ENCODE results near the gene LMNA. TPM values are rescaled to one million over a fixed set of nuclear protein-coding genes. Genes with fewer than 3 reads are reported as not detected.
A peak's percentile ranks its signal among the peaks of the same experiment; 100 is the strongest.

Gene LMNA
- total RNA-seq, 2 experiments from 2014 or later, result 6.5 to 14.3 TPM

DNA sequence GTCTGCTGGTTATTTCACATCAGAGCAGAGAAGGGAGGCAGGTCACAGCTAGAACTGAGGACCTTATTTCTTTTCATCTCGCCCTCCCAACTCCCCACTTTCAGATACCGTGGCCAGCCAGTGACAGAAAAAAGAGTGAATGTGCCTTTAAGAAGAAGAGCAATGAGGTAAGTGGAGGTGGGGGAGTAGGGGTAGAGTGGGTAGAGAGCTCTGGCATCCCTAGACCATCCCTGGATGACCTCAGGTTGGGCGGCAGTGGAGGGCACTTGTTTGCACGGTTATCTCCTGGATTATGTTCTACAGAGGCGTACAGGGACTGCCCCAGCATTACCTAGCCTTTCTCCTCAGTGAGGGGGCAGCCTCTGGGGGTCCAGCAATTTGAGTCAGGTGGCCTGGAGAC, 43.5 kb downstream of the LMNA start:
- H2AFZ ChIP-seq (ENCODE audit: low read length), result no peak overlapping the region
- no peaks in the 10 kb centered on the region for H4K20me1 ChIP-seq (ENCODE audit: insufficient read depth, low read length)
- BruUV-seq (replicated peaks), result TSS peak; percentile 51
- H3K27ac ChIP-seq (ENCODE audit: low read depth, low read length, poor library complexity, severe bottlenecking), result peak overlapping the region; percentile 95
- no peak for TF ChIP-seq EZH2phosphoT487 (IDR thresholded peaks at IDR 0.05; ENCODE audit: borderline replicate concordance, low read depth, low read length)
- TF ChIP-seq, protein P1, sequence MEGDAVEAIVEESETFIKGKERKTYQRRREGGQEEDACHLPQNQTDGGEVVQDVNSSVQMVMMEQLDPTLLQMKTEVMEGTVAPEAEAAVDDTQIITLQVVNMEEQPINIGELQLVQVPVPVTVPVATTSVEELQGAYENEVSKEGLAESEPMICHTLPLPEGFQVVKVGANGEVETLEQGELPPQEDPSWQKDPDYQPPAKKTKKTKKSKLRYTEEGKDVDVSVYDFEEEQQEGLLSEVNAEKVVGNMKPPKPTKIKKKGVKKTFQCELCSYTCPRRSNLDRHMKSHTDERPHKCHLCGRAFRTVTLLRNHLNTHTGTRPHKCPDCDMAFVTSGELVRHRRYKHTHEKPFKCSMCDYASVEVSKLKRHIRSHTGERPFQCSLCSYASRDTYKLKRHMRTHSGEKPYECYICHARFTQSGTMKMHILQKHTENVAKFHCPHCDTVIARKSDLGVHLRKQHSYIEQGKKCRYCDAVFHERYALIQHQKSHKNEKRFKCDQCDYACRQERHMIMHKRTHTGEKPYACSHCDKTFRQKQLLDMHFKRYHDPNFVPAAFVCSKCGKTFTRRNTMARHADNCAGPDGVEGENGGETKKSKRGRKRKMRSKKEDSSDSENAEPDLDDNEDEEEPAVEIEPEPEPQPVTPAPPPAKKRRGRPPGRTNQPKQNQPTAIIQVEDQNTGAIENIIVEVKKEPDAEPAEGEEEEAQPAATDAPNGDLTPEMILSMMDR (conservative IDR thresholded peaks at IDR 0.05; ENCODE audit: low read length), result no peak
- POLR2A ChIA-PET, result interaction anchor here (0.5 to 3.5 kb wide), 6 partner anchors 8 to 160 kb away, joined by 3 to 22 read pairs (median 3); partner anchors contain the start of genes PMF1 and SLC25A44
- H3K9me3 ChIP-seq (ENCODE audit: low read length), result no peaks in the 10 kb centered on the region
- H3K4me3 ChIP-seq (ENCODE audit: low read depth, low read length, poor library complexity, severe bottlenecking), result peak overlapping the region; percentile 78
- peak overlapping the region; percentile 85 for H3K4me2 ChIP-seq (ENCODE audit: low read length)
- CTCF ChIA-PET (ENCODE audit: unreplicated experiment), result interaction anchor here (0.9 kb wide), 1 partner anchor 67 kb away, joined by 3 read pairs; no protein-coding TSS in a partner anchor
- peaks cover 60% of the 10 kb centered on the region for H3K79me2 ChIP-seq (ENCODE audit: insufficient read depth, low read depth, low read length)
- no peaks in the 10 kb centered on the region for H3K9me2 ChIP-seq (ENCODE audit: insufficient read depth, low read length)
- DNase-seq (ENCODE audit: low spot score), result no peak
- H3K4me1 ChIP-seq (ENCODE audit: insufficient read depth, low read length, poor library complexity, severe bottlenecking), result peaks cover 61% of the 10 kb centered on the region
- intact Hi-C loops (cut with micrococcal nuclease; ENCODE audit: unreplicated experiment), result loop anchor here (1.0 to 5.0 kb wide), 4 partner anchors 10 to 344 kb away; partner anchors contain the start of genes MEF2D and PMF1
- H3K36me3 ChIP-seq (ENCODE audit: insufficient read depth, low read length), result peaks cover 69% of the 10 kb centered on the region

GRCh38 chr1:156160000-156160742, 45.7 kb downstream of the LMNA start:
- Histone ChIP-seq H3K36me3 (ENCODE audit: insufficient read depth, low read length) (peaks cover 85% of the 10 kb centered on the region), H4K20me1 (ENCODE audit: insufficient read depth, low read length) (no peaks in the 10 kb centered on the region), H3K4me2 (ENCODE audit: low read length) (no peak overlapping the region), H3K4me3 (ENCODE audit: low read depth, low read length, poor library complexity, severe bottlenecking) (no peak overlapping the region), H3K9me2 (ENCODE audit: insufficient read depth, low read length) (no peaks in the 10 kb centered on the region), H2AFZ (ENCODE audit: low read length) (no peak overlapping the region), H3K9me3 (ENCODE audit: low read length) (peaks cover 2% of the 10 kb centered on the region; the same call in 1 of the 2 replicates), H3K27ac (ENCODE audit: low read depth, low read length, poor library complexity, severe bottlenecking) (peak overlapping the region; percentile 95), H3K4me1 (ENCODE audit: insufficient read depth, low read length, poor library complexity, severe bottlenecking) (peaks cover 50% of the 10 kb centered on the region), H3K79me2 (ENCODE audit: insufficient read depth, low read depth, low read length) (peaks cover 40% of the 10 kb centered on the region)
- intact Hi-C loops (cut with micrococcal nuclease; ENCODE audit: unreplicated experiment), result loop anchor here (5.0 kb wide), 1 partner anchor 342 kb away; the partner anchor contains the start of gene MEF2D
- BruUV-seq (replicated peaks), result no TSS peak
- POLR2A ChIA-PET, result interaction anchor here (0.8 to 1.6 kb wide), 2 partner anchors 10 to 13 kb away, joined by 4 read pairs; no protein-coding TSS in a partner anchor
- no peak for DNase-seq (ENCODE audit: low spot score)
- CTCF ChIA-PET (ENCODE audit: unreplicated experiment), result no interaction called here
- TF ChIP-seq EZH2phosphoT487 (IDR thresholded peaks at IDR 0.05; ENCODE audit: borderline replicate concordance, low read depth, low read length), result no peak
- TF ChIP-seq, protein P1 (conservative IDR thresholded peaks at IDR 0.05; ENCODE audit: low read length), result no peak

All from OCI-LY7 (cell line).